K562 (cell line): ENCODE results near the gene MGAT4B. TPM values are rescaled to one million over a fixed set of nuclear protein-coding genes. Genes with fewer than 3 reads are reported as not detected.

ENCODE experiments used
- ATAC-seq: fragments of 200-7000 bp; cut with Tn5 transposase; 3 replicates; pipeline ENCODE4 v1.9.1; 2020; ENCODE audit warnings: moderate library complexity
- BruUV-seq: library from RNA; stranded (reverse); fragments of 400-500 nt; replicated peaks from 2 replicates; lab custom pipeline; 2021; lab: Mats Ljungman, UMichigan
- CTCF ChIA-PET: fragments of 300-600 bp; formaldehyde crosslinking; extraction: SDS; loops from one replicate; lab custom pipeline; 2021; ENCODE audit warnings: low intra/inter-chr PET ratio; lab: Yijun Ruan, JAX
- POLR2A ChIA-PET: fragments of 300-600, 350-650 bp; sonication (Branson Sonifier 250); formaldehyde crosslinking; extraction: SDS; loops from one replicate; lab custom pipeline; 2021; ENCODE audit warnings: antibody characterized with exemption, inconsistent platforms; lab: Yijun Ruan, JAX
- DNase-seq, 4 experiments: peaks; one replicate each; pipeline versions ENCODE4 v3.0.0 to v3.0.0-alpha.2; 2011 to 2018; ENCODE audit warnings: low spot score in 3 of 4, mixed read lengths in 3 of 4; ENCODE audit errors: extremely low read depth in 1 of 4
- FAIRE-seq: peaks from 2 replicates; lab custom pipeline; 2011; peaks lifted over from hg19 to GRCh38; lab: Jason Lieb, UNC
- H2AFZ ChIP-seq: 2 replicates; pipeline ENCODE4 v1.6.0; 2011; ENCODE audit warnings: low read depth, low read length, control low read depth, inconsistent platforms
- H3K27ac ChIP-seq: fragments of 200-600 bp; 3 replicates; pipeline ENCODE4 v1.8.0; 2011; ENCODE audit warnings: low read depth, mild to moderate bottlenecking, control low read depth, inconsistent platforms, low read length, moderate library complexity, mixed read lengths; ENCODE audit errors: extremely low read depth
- H3K27me3 ChIP-seq, 2 experiments: fragments of 300-600 bp in 1 of 2; 2 replicates in 1 of 2; 3 replicates in 1 of 2; pipeline versions ENCODE4 v1.6.0 to v1.8.0; 2011; ENCODE audit warnings: inconsistent platforms in 2 of 2, low read length in 2 of 2, mild to moderate bottlenecking in 1 of 2, mixed read lengths in 1 of 2, moderate library complexity in 1 of 2; ENCODE audit not compliant: control insufficient read depth in 2 of 2, insufficient read depth in 2 of 2
- H3K36me3 ChIP-seq: fragments of 300-600 bp; 3 replicates; pipeline ENCODE4 v1.8.0; 2011; ENCODE audit warnings: mild to moderate bottlenecking, low read length, inconsistent platforms; ENCODE audit not compliant: control insufficient read depth, insufficient read depth
- H3K4me1 ChIP-seq, 2 experiments: fragments of 200-600 bp in 1 of 2; replicated peaks in 1 of 2; 2 replicates in 1 of 2; 3 replicates in 1 of 2; pipeline versions ENCODE4 v1.5.1 to v1.8.0; 2011; ENCODE audit warnings: inconsistent platforms in 2 of 2, low read length in 2 of 2, mild to moderate bottlenecking in 1 of 2, mixed read lengths in 1 of 2, moderate library complexity in 1 of 2; ENCODE audit not compliant: control insufficient read depth in 2 of 2, insufficient read depth in 2 of 2
- H3K4me2 ChIP-seq: 2 replicates; pipeline ENCODE4 v1.6.1; 2011; ENCODE audit warnings: low read length, control low read depth, inconsistent platforms, mixed read lengths; ENCODE audit not compliant: insufficient read depth
- H3K4me3 ChIP-seq: fragments of 200-600 bp; sonication (generic), shearing (Covaris generic); 2 replicates; pipeline ENCODE4 v1.5.1; 2016; ENCODE audit warnings: control low read depth, inconsistent platforms
- H3K79me2 ChIP-seq: fragments of 200-600 bp; 3 replicates; pipeline ENCODE4 v1.8.0; 2011; ENCODE audit warnings: low read length, inconsistent platforms; ENCODE audit not compliant: control insufficient read depth, insufficient read depth
- H3K9ac ChIP-seq, 2 experiments: 2 replicates each; pipeline versions ENCODE4 v1.6.0 to v1.6.1; 2011; ENCODE audit warnings: low read depth in 2 of 2, low read length in 2 of 2, control low read depth in 1 of 2, inconsistent platforms in 1 of 2, mild to moderate bottlenecking in 1 of 2, mixed read lengths in 1 of 2; ENCODE audit not compliant: insufficient read depth in 1 of 2
- H3K9me1 ChIP-seq: one replicate; pipeline ENCODE4 v1.6.0; 2011; ENCODE audit warnings: inconsistent platforms, mild to moderate bottlenecking, low read length, moderate library complexity; ENCODE audit not compliant: control insufficient read depth, insufficient read depth
- H3K9me3 ChIP-seq: replicated peaks from 2 replicates; pipeline ENCODE4 v1.5.1; 2011; ENCODE audit warnings: low read depth, low read length, inconsistent platforms; ENCODE audit not compliant: control insufficient read depth, insufficient read depth
- H4K20me1 ChIP-seq: replicated peaks from 2 replicates; pipeline ENCODE4 v1.6.1; 2011; ENCODE audit warnings: low read length, inconsistent platforms, mixed read lengths; ENCODE audit not compliant: control insufficient read depth, insufficient read depth
- FOXA3 ChIP-seq, 2 experiments: fragments of 450-650 bp in 1 of 2; sonication (generic) in 1 of 2; formaldehyde crosslinking; IDR thresholded peaks in 1 of 2; conservative IDR thresholded peaks in 1 of 2; 2 replicates each; pipeline versions ENCODE4 v1.4.0 to v1.8.0; 2020 to 2022; ENCODE audit warnings: mild to moderate bottlenecking in 2 of 2, missing genetic modification reagents in 1 of 2
- KDM2B ChIP-seq: fragments of 250-450 bp; sonication (Bioruptor Pico); IDR thresholded peaks from 2 replicates; pipeline ENCODE4 v1.8.0; 2021; ENCODE audit warnings: mild to moderate bottlenecking, moderate library complexity
- MEF2D ChIP-seq: conservative IDR thresholded peaks from 2 replicates; pipeline ENCODE4 v1.6.1; 2016; ENCODE audit warnings: low read depth, missing genetic modification characterization, missing compliant biosample characterization
- STAT5B ChIP-seq: fragments of 250-450 bp; sonication (Bioruptor Pico); IDR thresholded peaks from 2 replicates; pipeline ENCODE4 v1.8.0; 2021; ENCODE audit warnings: mild to moderate bottlenecking, inconsistent platforms
- TCF3 ChIP-seq: sonication (generic); formaldehyde crosslinking; IDR thresholded peaks from 2 replicates; pipeline ENCODE4 v1.4.0; 2020; ENCODE audit warnings: mild to moderate bottlenecking, missing genetic modification reagents
- ZNF134 ChIP-seq: fragments of 250-450 bp; sonication (Bioruptor Pico); conservative IDR thresholded peaks from 2 replicates; pipeline ENCODE4 v1.4.0; 2020
- ZNF282 ChIP-seq: sonication (generic); formaldehyde crosslinking; IDR thresholded peaks from 2 replicates; pipeline ENCODE4 v1.8.1; 2023; ENCODE audit warnings: missing genetic modification reagents
- ZNF384 ChIP-seq: IDR thresholded peaks from 2 replicates; pipeline ENCODE4 v1.6.1; 2012; ENCODE audit warnings: low read depth, low read length, improper control_type of control experiment
- ZNF408 ChIP-seq: fragments of 250-450 bp; sonication (Bioruptor Pico); IDR thresholded peaks from 2 replicates; pipeline ENCODE4 v1.4.0; 2020; ENCODE audit warnings: low read depth, mild to moderate bottlenecking, moderate library complexity
- ZNF766 ChIP-seq: fragments of 200-800 bp; sonication (Bioruptor generic); conservative IDR thresholded peaks from 2 replicates; pipeline ENCODE4 v1.6.1; 2016; ENCODE audit warnings: missing genetic modification characterization, missing compliant biosample characterization
- WGBS: fragments of 100-300 bp; shearing (Covaris generic); methylation state at CpG from one replicate; pipeline ENCODE4 v1.1.6; 2016; ENCODE audit warnings: low coverage, mixed read lengths; ENCODE audit not compliant: insufficient coverage; ENCODE audit errors: missing lambda C conversion rate; 5-methylcytosine and 5-hydroxymethylcytosine counted together
- in situ Hi-C: fragments of 300-500 bp; cut with MboI; formaldehyde crosslinking; loops from 4 replicates; pipeline ENCODE4 v1.15.0; 2018; ENCODE audit warnings: inconsistent platforms, mixed read lengths
- intact Hi-C: fragments of 100-400 bp; cut with micrococcal nuclease; formaldehyde crosslinking; loops from 2 replicates; pipeline ENCODE4 v1.14.2; 2022
- polyA plus RNA-seq, 8 experiments: library from polyadenylated mRNA; depleted of rRNA in 4 of 8; stranded (reverse) in 5 of 8; unstranded in 3 of 8; fragments of >200 nt; fragmentation: Nextera tagmentation in 2 of 8; fragmentation: Illumina TruSeq in 1 of 8; extraction: Ambion mirVana in 2 of 8; extraction: Trizol in 1 of 8; gene quantifications; 2 replicates each; pipeline versions ENCODE4 v1.2.1 to v1.2.3, GENCODE V29; 2011 to 2014; ENCODE audit warnings: inconsistent platforms in 1 of 8, missing spikeins in 1 of 8
- total RNA-seq, 7 experiments: library from RNA; depleted of rRNA in 6 of 7; stranded (reverse); fragments of >200 nt in 6 of 7; fragmentation: Illumina TruSeq in 2 of 7; extraction: Trizol in 2 of 7; gene quantifications; 2 replicates each; pipeline versions ENCODE4 v1.2.1 to v1.2.3, GENCODE V29; 2011 to 2021; ENCODE audit warnings: low replicate concordance in 1 of 7
- TF ChIP-seq, protein P1 (sequence below): sonication (generic); formaldehyde crosslinking; IDR thresholded peaks from 2 replicates; pipeline ENCODE4 v1.8.1; 2023; ENCODE audit warnings: mild to moderate bottlenecking, missing genetic modification reagents
- TF ChIP-seq, protein P2 (sequence below), 2 experiments: fragments of 450-650 bp; IDR thresholded peaks; 2 replicates each; pipeline ENCODE4 v1.6.1; 2016
- TF ChIP-seq, protein P3 (sequence below): fragments of 450-650 bp; IDR thresholded peaks from 2 replicates; pipeline ENCODE4 v1.6.1; 2016; ENCODE audit warnings: low read depth

MGAT4B gene
- total and polyA plus RNA-seq, 9 of the 15 experiments (the other 6 are each of a cell fraction or from before 2014, with no cell fraction given): 0.34 to 133 (median 75.4) TPM

DNA sequence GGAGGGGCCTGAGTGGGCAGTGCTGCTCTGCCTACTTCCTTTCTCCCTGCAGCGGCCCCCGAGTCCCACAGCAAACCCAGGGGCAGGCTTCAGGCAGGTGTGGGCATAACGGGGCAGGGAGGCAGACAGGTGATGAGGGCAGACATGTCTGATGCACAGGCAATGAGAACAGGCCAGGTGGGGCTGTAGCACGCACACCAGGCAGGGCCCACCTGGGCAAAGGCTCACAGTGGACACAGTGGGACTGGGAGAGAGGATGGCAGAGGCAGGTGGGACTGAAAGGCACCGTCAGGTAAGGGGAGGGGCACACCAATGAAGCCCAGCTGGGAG is 7.1 kb downstream of the MGAT4B start:
- Histone ChIP-seq H3K4me1 (peaks cover 15 to 64% of the 10 kb centered on the region in 2 experiments), H3K4me3 (no peak overlapping the region), H3K9ac (0 out of 4 replicates have a peak overlapping the region, but pooled peaks of 1 of the 2 experiments have one; percentile 2), H3K9me3 (no peaks in the 10 kb centered on the region), H2AFZ (no peak overlapping the region), H3K9me1 (peaks cover 4% of the 10 kb centered on the region), H3K36me3 (peaks cover 69% of the 10 kb centered on the region; the same call in 2 of the 3 replicates), H4K20me1 (no peaks in the 10 kb centered on the region), H3K27ac (no peak overlapping the region), H3K79me2 (peaks cover 19% of the 10 kb centered on the region), H3K27me3 (no peaks in the 10 kb centered on the region), H3K4me2 (no peak overlapping the region)
- POLR2A ChIA-PET: no interaction called here
- in situ Hi-C loops: no loop called here
- WGBS: 91% methylated on average over 5 of the region's 5 CpGs
- intact Hi-C loops: no loop called here
- ATAC-seq (no peak), DNase-seq (no peak), FAIRE-seq (no peak)
- no TSS peak for BruUV-seq
- CTCF ChIA-PET: no interaction called here
- TF ChIP-seq, protein P1, sequence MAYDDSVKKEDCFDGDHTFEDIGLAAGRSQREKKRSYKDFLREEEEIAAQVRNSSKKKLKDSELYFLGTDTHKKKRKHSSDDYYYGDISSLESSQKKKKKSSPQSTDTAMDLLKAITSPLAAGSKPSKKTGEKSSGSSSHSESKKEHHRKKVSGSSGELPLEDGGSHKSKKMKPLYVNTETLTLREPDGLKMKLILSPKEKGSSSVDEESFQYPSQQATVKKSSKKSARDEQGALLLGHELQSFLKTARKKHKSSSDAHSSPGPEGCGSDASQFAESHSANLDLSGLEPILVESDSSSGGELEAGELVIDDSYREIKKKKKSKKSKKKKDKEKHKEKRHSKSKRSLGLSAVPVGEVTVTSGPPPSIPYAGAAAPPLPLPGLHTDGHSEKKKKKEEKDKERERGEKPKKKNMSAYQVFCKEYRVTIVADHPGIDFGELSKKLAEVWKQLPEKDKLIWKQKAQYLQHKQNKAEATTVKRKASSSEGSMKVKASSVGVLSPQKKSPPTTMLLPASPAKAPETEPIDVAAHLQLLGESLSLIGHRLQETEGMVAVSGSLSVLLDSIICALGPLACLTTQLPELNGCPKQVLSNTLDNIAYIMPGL (CRISPR knock-in tag): no peak
- TF ChIP-seq TCF3 (CRISPR knock-in tag) (no peak), ZNF408 (CRISPR knock-in tag) (no peak), FOXA3 (CRISPR knock-in tag; conservative IDR thresholded peaks at IDR 0.05 in 1 of 2, IDR thresholded peaks at IDR 0.05 in 1 of 2) (no peak), ZNF282 (CRISPR knock-in tag) (no peak), ZNF766 (CRISPR knock-in tag) (no peak), ZNF384 (no peak), MEF2D (tag) (no peak), ZNF134 (CRISPR knock-in tag) (no peak), STAT5B (no peak), KDM2B (CRISPR knock-in tag) (no peak)
- TF ChIP-seq, protein P2, sequence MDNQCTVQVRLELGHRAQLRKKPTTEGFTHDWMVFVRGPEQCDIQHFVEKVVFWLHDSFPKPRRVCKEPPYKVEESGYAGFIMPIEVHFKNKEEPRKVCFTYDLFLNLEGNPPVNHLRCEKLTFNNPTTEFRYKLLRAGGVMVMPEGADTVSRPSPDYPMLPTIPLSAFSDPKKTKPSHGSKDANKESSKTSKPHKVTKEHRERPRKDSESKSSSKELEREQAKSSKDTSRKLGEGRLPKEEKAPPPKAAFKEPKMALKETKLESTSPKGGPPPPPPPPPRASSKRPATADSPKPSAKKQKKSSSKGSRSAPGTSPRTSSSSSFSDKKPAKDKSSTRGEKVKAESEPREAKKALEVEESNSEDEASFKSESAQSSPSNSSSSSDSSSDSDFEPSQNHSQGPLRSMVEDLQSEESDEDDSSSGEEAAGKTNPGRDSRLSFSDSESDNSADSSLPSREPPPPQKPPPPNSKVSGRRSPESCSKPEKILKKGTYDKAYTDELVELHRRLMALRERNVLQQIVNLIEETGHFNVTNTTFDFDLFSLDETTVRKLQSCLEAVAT (IDR thresholded peaks at IDR 0.05): no peak
- TF ChIP-seq, protein P3, sequence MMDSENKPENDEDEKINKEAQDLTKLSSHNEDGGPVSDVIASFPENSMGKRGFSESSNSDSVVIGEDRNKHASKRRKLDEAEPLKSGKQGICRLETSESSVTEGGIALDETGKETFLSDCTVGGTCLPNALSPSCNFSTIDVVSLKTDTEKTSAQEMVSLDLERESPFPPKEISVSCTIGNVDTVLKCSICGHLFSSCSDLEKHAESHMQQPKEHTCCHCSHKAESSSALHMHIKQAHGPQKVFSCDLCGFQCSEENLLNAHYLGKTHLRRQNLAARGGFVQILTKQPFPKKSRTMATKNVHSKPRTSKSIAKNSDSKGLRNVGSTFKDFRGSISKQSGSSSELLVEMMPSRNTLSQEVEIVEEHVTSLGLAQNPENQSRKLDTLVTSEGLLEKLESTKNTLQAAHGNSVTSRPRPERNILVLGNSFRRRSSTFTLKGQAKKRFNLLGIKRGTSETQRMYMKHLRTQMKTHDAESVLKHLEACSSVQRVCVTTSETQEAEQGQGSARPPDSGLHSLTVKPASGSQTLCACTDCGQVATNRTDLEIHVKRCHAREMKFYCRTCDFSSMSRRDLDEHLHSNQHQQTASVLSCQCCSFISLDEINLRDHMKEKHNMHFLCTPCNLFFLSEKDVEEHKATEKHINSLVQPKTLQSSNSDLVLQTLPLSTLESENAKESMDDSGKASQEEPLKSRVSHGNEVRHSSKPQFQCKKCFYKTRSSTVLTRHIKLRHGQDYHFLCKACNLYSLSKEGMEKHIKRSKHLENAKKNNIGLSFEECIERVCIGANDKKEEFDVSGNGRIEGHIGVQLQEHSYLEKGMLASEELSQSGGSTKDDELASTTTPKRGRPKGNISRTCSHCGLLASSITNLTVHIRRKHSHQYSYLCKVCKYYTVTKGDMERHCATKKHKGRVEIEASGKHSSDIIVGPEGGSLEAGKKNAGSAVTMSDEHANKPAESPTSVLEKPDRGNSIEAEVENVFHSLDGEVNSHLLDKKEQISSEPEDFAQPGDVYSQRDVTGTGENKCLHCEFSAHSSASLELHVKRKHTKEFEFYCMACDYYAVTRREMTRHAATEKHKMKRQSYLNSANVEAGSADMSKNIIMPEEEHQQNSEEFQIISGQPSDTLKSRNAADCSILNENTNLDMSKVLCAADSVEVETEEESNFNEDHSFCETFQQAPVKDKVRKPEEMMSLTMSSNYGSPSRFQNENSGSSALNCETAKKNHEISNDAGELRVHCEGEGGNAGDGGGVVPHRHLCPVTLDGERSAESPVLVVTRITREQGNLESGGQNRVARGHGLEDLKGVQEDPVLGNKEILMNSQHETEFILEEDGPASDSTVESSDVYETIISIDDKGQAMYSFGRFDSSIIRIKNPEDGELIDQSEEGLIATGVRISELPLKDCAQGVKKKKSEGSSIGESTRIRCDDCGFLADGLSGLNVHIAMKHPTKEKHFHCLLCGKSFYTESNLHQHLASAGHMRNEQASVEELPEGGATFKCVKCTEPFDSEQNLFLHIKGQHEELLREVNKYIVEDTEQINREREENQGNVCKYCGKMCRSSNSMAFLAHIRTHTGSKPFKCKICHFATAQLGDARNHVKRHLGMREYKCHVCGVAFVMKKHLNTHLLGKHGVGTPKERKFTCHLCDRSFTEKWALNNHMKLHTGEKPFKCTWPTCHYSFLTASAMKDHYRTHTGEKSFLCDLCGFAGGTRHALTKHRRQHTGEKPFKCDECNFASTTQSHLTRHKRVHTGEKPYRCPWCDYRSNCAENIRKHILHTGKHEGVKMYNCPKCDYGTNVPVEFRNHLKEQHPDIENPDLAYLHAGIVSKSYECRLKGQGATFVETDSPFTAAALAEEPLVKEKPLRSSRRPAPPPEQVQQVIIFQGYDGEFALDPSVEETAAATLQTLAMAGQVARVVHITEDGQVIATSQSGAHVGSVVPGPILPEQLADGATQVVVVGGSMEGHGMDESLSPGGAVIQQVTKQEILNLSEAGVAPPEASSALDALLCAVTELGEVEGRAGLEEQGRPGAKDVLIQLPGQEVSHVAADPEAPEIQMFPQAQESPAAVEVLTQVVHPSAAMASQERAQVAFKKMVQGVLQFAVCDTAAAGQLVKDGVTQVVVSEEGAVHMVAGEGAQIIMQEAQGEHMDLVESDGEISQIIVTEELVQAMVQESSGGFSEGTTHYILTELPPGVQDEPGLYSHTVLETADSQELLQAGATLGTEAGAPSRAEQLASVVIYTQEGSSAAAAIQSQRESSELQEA: no peak
